DND-41 (cell line): ENCODE measurements around the gene GNB2.

Experiments
- CTCF ChIP-seq: IDR thresholded peaks from 2 replicates; pipeline ENCODE4 v1.5.1; 2012; ENCODE audit warnings: borderline replicate concordance, low read length, moderate library complexity, mild to moderate bottlenecking; ENCODE audit not compliant: poor library complexity, severe bottlenecking; ENCODE audit errors: extremely low read depth
- EZH2 ChIP-seq: IDR thresholded peaks from 3 replicates; pipeline ENCODE4 v1.6.1; 2012; ENCODE audit warnings: borderline replicate concordance, low read depth, mild to moderate bottlenecking, moderate library complexity, low read length, inconsistent platforms; ENCODE audit not compliant: severe bottlenecking

DNA sequence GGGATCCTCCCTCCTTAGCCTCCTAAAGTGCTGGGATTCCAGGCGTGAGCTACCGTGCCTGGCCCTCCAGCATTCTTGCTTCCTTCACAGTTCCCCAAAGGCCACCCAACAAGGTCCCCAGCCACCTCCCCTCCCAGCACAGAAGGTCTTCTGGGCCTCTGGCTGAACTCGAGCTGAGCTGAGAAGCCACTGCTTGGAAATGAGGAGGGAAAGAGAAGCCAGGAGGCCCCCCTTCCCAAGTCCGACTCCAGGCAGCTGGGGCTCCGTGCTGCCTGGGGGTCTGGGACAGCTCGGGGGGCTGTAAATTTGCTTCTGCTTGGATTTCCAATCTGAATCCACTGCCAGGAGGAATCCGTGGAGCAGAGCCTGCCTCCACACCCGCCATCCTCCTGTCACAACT is 41.2 kb downstream of the GNB2 start:
- no peak for TF ChIP-seq CTCF
- no peak for TF ChIP-seq EZH2
